M059J (cell line): Measurements from ENCODE around the gene COMMD7. TPM values are rescaled to one million over a fixed set of nuclear protein-coding genes. Genes with fewer than 3 reads are reported as not detected.
"Not testable (repeated sequence)": the region's sequence is repeated elsewhere in the genome, so short reads cannot be mapped to it uniquely, and the experiment has no call there.

ENCODE experiments used
- DNase-seq: peaks from one replicate; pipeline ENCODE4 v3.0.0-alpha.2; 2012; ENCODE audit warnings: low read depth
- total RNA-seq: library from RNA; depleted of rRNA; stranded (reverse); fragments of >200 nt; shearing (Covaris generic); gene quantifications from 2 replicates; pipeline ENCODE4 v1.2.3, GENCODE V29; 2014

The COMMD7 gene
- total RNA-seq, 1 experiment from 2014 or later, result 61.1 TPM

GRCh38 chr20:32729334-32729733, 13.9 kb downstream of the COMMD7 start:
- DNase-seq, result not testable (repeated sequence)

DNA sequence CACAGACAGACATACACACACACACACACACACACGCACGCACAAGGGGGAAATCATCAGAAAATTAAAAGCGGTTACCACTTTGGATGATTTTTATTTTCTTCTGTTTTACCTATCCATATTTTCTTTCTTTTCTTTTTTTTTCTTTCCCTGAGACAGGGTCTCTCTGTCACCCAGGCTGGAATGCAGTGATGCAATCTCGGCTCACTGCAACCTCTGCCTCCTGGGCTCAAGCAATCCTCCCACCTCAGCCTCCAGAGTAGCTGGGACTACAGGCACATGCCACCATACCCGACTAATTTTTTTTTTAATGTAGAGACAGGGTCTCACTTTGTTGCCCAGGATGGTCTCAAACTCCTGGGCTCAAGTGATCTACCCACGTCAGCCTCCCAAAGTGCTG, 14.8 kb downstream of the COMMD7 start:
- DNase-seq, result not testable (repeated sequence)

- DNase-seq, result peak; percentile 92
Observed at GRCh38 chr20:32727683-32728082, 15.6 kb downstream of the COMMD7 start.

- DNase-seq, result no peak
Observed at GRCh38 chr20:32718749-32719348, 24.4 kb downstream of the COMMD7 start.

DNA sequence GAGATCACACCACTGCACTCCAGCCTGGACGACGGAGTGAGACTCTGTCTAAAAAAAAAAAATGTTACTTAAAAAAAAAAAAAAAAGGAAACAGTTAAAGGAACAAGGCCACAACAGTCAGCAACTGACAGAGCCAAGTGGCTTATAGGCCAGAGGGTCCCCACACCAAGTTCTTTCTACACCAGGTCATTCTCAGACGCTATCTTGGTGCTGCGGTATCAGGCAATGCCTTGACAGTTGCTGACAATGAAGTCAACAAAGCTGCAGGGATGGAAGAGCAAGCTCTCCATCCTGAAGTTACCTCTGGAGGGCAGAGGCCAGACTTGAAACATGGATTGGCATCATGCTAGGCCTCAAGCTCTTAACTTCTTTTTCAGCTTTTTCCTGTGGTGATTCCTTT, 31.9 kb downstream of the COMMD7 start:
- no peak for DNase-seq

GRCh38 chr20:32709632-32710121, 33.6 kb downstream of the COMMD7 start:
- no peak for DNase-seq

GRCh38 chr20:32709029-32709631, 34.1 kb downstream of the COMMD7 start:
- DNase-seq, result peak; percentile 71

DNA sequence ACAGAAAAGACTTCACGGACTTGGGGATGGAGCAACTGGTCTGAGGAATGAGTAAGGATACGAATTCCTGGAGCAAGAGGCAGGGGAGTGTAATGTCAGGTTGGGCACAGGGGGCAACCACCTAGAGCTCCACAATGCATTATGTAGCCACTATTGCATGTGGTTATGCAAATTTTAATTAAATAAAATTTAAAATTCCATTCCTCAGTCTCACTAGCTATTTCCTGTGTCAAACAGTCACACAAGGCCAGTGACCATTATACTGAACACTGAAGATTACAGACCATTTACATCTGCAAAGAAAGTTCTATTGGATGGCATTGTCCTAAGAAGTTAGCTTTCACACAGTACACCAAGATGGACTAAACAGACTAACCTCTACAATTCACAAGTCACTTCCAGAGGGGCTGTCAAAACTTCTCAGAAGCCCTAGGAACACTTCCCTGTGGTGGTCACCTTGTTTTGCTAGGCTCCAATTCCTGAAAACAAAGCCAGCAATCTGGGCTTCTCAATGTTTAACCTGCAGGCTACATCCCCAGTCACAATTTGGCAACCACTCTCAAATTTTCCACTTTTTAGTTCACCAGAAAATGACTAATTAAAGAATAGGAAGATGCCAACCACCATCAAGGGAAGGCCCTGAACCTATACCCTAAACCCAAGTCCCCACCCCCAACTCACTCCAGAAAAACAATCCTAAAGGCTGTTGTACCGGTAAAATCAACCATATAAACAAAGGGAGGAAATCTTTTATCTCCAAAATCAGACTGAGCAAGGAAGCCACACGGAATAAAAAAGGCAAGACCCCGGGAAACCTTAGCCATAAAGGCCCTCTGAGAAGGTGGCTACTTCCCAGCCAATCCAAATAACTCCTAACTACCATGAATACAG, 35.3 kb downstream of the COMMD7 start:
- peak; percentile 91 for DNase-seq

- DNase-seq, result no peak
Observed at GRCh38 chr20:32706486-32706885, 36.8 kb downstream of the COMMD7 start.

DNA sequence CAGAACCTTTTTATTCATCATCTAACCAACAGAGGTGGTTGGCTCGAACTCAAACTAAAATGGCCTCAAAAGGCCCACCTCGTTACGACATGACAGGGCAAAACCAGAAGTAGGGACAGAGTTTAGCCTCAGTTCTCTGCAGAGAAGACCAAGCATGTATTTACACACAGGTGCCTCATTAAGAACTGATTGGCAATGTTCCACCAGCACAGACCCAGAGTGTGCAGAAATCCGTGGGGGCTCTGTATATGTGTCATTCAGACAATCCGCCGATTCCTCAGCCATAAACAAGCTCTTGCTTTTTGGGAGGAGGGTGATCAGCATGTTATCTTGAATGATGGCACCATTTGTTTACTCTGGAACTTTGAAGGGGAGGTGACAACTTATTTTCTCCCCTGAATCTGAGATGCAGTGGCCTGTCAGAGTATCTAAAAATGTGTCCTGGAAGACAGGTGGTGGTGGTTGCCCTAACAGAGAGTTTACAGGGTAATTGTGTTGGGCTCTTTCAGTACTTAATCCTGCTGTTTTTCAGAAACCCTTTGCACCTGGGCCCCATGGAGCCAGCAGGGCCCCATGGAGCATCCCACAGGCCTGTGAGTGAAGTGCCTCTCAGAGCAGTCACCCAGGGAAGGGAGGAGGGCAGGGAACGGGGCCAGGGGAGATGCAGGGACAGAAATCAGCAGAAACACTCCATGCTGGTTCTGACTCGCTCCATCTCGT, 40.4 kb downstream of the COMMD7 start:
- DNase-seq, result no peak

- DNase-seq, result no peak
Observed at GRCh38 chr20:32697608-32698007, 45.7 kb downstream of the COMMD7 start.

DNA sequence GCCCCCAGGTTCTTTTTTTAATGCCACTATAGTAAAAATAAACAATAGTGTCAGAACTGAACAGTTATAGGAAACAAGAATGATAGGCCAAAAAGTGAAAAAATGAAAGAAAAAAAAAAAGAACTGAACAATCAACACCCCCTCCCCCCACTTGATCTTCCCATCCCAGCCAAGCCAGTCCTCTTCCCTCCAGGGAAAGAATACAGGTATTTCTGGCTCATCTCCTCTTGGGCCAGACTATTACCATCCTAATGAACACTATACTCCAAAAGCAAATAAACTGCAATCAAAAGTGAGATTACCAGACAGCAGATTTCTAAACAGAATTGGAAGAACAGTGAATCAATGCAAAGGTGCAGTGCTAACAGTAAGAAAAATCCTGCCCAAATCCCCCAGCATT, 48.2 kb downstream of the COMMD7 start:
- no peak for DNase-seq

- not testable (repeated sequence) for DNase-seq
Observed at GRCh38 chr20:32688966-32689365, 54.3 kb downstream of the COMMD7 start.

DNA sequence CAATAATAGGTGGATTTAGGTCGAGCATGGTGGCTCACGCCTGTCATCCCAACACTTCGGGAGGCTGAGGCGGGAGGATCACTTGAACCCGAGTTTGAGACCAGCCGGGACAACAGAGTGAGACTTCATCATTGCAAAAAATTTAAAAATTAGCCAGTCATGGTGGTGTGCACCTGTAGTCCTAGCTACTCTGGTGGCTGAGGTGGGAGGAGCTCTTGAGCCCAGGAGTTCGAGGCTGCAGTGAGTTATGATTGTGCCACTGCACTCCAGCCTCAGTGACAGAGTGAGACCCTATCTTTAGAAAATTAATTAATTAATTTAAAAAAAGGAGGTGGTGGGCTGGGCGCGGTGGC, 56.1 kb downstream of the COMMD7 start:
- no peak for DNase-seq

- no peak for DNase-seq
Observed at GRCh38 chr20:32686530-32687179, 56.6 kb downstream of the COMMD7 start.

GRCh38 chr20:32685541-32686529, 57.4 kb downstream of the COMMD7 start:
- peak; percentile 81 for DNase-seq

GRCh38 chr20:32682508-32682987, 60.7 kb downstream of the COMMD7 start:
- DNase-seq, result no peak

DNA sequence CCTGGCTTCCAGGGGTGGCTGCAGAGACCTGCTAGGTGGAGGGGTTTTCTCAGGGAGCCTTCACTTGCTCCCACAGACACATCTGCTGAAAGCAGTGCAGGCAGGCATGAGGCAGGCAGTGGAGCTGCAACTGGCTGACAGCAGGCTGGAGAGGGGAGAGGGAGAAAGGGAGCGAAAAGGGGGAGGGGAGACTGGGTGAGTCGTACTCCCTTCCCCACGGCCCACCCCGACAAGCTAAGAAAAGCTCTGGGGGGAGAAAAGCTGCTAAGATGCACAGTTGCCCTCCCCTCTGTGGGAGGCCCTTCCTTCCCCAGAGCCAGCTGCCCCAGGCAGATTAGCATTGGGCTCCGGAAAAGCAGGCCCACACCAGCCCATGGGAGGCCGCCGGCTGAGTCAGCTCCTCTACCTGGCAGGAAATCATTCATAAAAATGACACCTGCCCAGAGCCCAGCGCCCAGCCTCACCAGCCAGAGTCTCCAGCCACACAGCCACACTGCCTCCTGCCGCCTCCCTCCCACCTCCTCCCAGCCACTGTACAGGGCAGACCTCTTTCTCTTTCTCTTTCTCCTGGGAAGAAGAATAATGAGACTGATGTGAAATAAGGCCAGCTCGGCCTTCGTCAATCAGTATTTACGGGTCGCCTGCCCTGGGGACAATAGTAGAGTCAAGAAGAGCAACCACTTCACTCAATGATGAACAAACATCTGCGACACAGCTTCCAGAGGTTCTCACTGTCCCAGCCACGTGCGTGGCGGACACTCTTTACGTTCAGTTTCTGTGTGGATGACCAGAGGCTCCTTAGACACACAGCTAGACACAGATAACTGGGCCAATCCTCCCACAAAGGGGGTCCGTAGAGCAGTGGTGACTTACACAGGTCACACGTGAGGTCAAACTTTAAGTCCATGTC, 61.8 kb downstream of the COMMD7 start:
- DNase-seq, result peak; percentile 88
